ENCODE measurements around the gene TNNI3. TPM values are rescaled to one million over a fixed set of nuclear protein-coding genes. Genes with fewer than 3 reads are reported as not detected.

The TNNI3 gene
- total RNA-seq, 4 donors from 2014 or later, result not detected

DNA sequence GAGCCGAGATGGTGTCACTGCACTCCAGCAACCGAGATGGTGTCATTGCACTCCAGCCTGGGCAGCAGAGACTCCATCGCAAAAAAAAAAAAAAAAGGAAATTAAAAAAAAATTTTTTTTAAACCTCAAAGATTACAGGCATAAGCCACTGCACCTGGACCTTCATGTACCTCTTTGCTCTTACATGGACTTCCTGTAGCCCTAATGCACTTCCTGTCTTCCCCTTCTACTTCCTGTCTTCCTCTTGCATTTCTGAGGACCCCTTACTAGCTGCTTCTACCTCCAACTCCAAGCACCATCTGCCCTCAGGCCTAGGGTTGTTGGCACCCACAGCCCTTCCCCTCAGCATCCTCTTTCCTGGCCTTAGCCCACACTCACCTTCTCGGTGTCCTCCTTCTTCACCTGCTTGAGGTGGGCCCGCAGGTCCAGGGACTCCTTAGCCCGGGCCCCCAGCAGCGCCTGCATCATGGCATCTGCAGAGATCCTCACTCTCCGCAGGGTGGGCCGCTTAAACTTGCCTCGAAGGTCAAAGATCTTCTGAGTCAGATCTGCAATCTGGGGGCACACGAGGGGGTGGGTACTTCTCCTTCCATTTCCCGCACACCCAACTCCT, 3.8 kb downstream of the TNNI3 start:
- Histone ChIP-seq H3K4me1 (peaks cover 0 to 12% (median 3%) of the 10 kb centered on the region in 4 donors), H3K27ac (no peak overlapping the region), H3K27me3 (peaks cover 0 to 14% of the 10 kb centered on the region in 2 donors), H3K36me3 (no peaks in the 10 kb centered on the region), H3K9me3 (no peaks in the 10 kb centered on the region), H3K4me3 (no peak overlapping the region)
- TF ChIP-seq, protein P1, sequence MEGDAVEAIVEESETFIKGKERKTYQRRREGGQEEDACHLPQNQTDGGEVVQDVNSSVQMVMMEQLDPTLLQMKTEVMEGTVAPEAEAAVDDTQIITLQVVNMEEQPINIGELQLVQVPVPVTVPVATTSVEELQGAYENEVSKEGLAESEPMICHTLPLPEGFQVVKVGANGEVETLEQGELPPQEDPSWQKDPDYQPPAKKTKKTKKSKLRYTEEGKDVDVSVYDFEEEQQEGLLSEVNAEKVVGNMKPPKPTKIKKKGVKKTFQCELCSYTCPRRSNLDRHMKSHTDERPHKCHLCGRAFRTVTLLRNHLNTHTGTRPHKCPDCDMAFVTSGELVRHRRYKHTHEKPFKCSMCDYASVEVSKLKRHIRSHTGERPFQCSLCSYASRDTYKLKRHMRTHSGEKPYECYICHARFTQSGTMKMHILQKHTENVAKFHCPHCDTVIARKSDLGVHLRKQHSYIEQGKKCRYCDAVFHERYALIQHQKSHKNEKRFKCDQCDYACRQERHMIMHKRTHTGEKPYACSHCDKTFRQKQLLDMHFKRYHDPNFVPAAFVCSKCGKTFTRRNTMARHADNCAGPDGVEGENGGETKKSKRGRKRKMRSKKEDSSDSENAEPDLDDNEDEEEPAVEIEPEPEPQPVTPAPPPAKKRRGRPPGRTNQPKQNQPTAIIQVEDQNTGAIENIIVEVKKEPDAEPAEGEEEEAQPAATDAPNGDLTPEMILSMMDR (IDR thresholded peaks at IDR 0.05), result no peak
- TF ChIP-seq POLR2A (IDR thresholded peaks at IDR 0.05), result no peak
- DNase-seq, result no peak

DNA sequence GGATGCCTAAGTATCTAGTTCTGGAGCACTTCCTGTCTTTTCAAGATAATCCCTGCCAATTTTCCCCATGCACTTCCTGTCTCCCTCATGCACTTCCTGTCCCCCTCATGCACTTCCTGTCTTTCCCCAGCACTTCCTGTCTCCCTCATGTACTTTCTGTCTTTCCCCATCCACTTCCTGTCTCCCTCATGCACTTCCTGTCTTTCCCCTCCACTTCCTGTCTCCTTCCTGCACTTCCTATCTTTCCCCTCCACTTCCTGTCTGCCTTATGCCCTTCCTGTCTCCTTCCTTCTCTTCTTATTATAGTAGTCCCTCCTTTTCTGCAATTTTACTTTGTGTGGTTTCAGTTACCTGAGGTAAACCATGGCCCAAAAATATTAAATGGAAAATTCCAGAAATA, 5.5 kb downstream of the TNNI3 start:
- Histone ChIP-seq H3K27me3 (peaks cover 0 to 8% of the 10 kb centered on the region in 2 donors), H3K27ac (no peak overlapping the region), H3K4me1 (peaks cover 0 to 12% (median 3%) of the 10 kb centered on the region in 4 donors), H3K36me3 (no peaks in the 10 kb centered on the region), H3K4me3 (no peak overlapping the region), H3K9me3 (no peaks in the 10 kb centered on the region)
- no peak for DNase-seq
- TF ChIP-seq, protein P1 (IDR thresholded peaks at IDR 0.05), result no peak
- no peak for TF ChIP-seq POLR2A (IDR thresholded peaks at IDR 0.05)

DNA sequence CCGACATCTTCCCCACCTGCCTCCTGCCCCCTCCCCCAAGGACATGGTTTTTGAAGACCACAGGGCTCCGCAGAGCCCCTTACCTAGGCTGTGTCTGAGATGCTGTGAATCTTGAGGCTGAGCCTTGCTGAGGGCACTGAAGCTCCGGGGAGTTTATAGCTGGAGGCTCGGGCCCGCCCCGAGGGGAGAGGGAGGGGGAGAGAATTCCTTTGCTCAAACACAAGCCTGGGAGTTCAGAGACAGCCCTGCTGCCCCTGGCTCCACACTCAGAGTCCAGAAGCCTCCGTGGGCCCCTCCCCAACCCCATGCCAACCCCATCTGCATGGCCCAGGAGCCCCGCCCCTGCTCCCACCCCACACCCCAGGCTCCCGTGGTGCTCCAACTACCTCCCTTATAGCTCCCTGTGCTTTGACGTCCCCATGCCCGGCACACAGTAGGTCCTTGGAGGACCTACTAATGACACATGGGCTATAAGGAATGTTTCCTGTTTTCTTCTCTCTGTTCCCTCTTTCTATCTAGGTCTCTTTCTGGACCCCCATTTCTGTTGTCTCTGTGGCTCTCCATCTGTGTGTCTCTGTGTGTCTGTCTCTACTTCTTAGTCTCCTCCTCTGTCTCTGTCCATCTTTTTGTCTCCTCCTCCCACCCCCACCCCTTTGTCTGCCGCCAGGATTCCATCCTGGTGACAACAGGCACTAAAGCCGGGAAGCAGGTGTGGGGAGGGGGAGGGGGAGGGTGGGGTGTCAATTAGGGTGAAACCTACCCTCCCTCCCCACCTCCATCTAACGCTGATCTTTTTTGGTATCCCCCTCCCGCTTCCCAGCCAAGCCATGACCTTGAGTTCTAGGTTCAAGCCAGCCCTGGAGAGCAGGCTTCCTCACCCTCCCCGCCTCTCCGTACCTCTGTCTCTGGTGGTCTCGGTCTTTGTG, 8.2 kb downstream of the TNNI3 start, which contains the start of gene TNNT1:
TSS of gene TNNT1 (minus strand) at position 129 of the 926 bp plus-strand sequence. CDS start 2,049 bp downstream, outside the sequence.
- H3K4me3 ChIP-seq, result no peak within 1 kb of the TSS
- H3K27me3 ChIP-seq, result peaks cover 0 to 15% of the 10 kb centered on the region in 2 donors
- peaks cover 0 to 11% (median 2%) of the 10 kb centered on the region in 4 donors for H3K4me1 ChIP-seq
- TF ChIP-seq POLR2A (IDR thresholded peaks at IDR 0.05), result no peak
- TF ChIP-seq, protein P1 (IDR thresholded peaks at IDR 0.05), result no peak
- H3K27ac ChIP-seq, result no peak within 1 kb of the TSS
- DNase-seq, result no peak
- no peaks in the 10 kb centered on the region for H3K9me3 ChIP-seq
- H3K36me3 ChIP-seq, result no peaks in the 10 kb centered on the region

DNA sequence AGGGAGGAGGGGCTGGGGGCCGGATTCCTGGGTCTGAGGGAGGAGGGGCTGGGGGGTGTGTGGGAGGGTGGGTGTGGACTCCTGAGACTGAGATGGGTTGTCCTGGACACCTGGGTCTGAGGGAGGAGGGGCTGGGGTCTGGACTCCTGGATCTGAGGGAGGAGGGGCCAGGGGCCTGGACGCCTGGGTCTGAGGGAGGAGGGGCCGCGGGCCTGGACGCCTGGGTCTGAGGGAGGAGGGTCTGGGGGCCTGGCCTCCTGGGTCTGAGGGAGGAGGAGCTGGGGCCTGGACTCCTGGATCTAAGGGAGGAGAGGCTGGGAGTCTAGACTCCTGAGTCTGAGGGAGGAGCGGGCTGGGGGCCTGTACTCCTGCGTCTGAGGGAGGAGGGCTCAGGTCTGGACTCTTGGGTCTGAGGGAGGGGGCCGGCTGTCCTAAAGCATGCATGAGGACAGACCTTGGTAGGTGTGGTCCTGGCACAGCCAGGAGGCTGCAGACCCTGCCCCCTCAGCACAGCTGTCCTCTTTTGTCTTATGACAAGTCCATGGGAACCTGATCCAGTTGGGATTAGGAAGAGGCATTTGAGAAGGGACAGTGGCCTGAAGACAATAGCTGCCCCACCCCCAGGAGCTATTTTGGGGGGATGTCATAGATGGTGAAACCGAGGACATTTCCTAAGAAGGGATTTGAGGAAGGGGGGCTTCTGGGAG, 9.8 kb downstream of the TNNI3 start:
- H3K27ac ChIP-seq, result no peak overlapping the region
- H3K4me1 ChIP-seq, result peaks cover 0 to 11% (median 2%) of the 10 kb centered on the region in 4 donors
- no peak for DNase-seq
- H3K36me3 ChIP-seq, result no peaks in the 10 kb centered on the region
- no peak for TF ChIP-seq POLR2A (IDR thresholded peaks at IDR 0.05)
- TF ChIP-seq, protein P1 (IDR thresholded peaks at IDR 0.05), result no peak
- H3K27me3 ChIP-seq, result peaks cover 0 to 15% of the 10 kb centered on the region in 2 donors
- H3K9me3 ChIP-seq, result no peaks in the 10 kb centered on the region
- H3K4me3 ChIP-seq, result no peak overlapping the region

DNA sequence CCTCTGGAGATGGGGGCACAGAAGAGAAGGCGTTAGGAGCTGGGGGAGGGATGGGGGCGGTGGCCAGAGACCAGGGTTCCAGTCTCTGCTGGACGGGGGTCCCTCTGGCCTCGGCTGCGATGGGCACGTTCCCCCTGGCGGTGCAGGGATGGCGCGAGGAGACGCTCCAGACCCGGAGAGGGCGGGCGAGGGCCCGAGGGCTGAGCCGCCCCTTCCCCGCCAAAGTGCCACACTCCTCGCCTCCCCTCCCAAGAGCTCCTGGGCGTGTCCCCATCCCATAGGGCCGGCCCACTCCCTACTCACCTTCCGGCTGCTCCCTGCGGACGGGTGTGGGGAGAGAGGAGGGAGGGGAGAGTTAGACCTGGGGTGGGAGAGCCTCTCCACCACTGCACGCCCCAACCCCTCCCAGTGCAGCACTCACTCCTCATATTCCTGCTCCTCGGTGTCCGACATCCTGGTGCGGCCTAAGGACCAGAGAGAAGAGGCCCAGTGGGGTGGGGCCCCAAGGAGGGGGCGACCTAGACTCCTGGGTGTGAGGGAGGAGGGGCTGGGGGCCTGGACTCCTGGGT, 10.7 kb downstream of the TNNI3 start:
- peaks cover 0 to 17% of the 10 kb centered on the region in 2 donors for H3K27me3 ChIP-seq

More for the DNA sequence above, 10.7 kb downstream of the TNNI3 start:
- Histone ChIP-seq H3K27ac (no peak overlapping the region), H3K4me1 (peaks cover 0 to 11% (median 2%) of the 10 kb centered on the region in 4 donors), H3K4me3 (peak overlapping the region in 1 of 4 donors; percentile 12), H3K9me3 (no peaks in the 10 kb centered on the region), H3K36me3 (no peaks in the 10 kb centered on the region)
- TF ChIP-seq POLR2A (IDR thresholded peaks at IDR 0.05), result no peak
- TF ChIP-seq, protein P1 (IDR thresholded peaks at IDR 0.05), result no peak
- DNase-seq, result no peak
